Lower leg skin (tissue), 3 donors: ENCODE data around the gene RBM45.

ENCODE experiments used
- POLR2A ChIP-seq, 2 donors: fragments of 450-650 bp; IDR thresholded peaks; one replicate each; pipeline ENCODE4 v1.6.1; 2016 to 2017; ENCODE audit warnings: antibody characterized with exemption in 2 of 2, mild to moderate bottlenecking in 1 of 2, moderate library complexity in 1 of 2
- TF ChIP-seq, protein P1 (sequence below), 3 donors: fragments of 450-650 bp; IDR thresholded peaks; one replicate each; pipeline ENCODE4 v1.5.1; 2016; ENCODE audit warnings: antibody characterized with exemption in 3 of 3, mild to moderate bottlenecking in 3 of 3, moderate library complexity in 2 of 3

DNA sequence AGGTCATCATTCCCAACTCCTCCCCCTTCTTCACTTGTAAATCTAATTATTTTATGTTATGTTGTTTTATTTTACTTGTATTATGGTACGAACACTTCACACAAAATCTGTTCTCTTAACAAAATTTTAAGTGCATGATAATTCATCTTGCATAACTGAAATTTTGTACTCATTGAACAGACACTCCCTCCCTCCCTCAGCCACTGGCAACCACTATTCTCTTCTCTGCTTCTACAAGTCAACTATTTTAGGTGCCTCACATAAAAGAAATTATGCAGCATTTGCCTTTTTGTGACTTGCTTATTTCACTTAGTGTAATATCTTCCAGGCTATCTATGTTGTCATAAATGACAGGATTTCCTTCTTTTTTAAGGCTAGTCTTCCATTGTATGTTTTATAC lies 51.7 kb downstream of the RBM45 start:
- TF ChIP-seq POLR2A (IDR thresholded peaks at IDR 0.05) = no peak
- TF ChIP-seq, protein P1, sequence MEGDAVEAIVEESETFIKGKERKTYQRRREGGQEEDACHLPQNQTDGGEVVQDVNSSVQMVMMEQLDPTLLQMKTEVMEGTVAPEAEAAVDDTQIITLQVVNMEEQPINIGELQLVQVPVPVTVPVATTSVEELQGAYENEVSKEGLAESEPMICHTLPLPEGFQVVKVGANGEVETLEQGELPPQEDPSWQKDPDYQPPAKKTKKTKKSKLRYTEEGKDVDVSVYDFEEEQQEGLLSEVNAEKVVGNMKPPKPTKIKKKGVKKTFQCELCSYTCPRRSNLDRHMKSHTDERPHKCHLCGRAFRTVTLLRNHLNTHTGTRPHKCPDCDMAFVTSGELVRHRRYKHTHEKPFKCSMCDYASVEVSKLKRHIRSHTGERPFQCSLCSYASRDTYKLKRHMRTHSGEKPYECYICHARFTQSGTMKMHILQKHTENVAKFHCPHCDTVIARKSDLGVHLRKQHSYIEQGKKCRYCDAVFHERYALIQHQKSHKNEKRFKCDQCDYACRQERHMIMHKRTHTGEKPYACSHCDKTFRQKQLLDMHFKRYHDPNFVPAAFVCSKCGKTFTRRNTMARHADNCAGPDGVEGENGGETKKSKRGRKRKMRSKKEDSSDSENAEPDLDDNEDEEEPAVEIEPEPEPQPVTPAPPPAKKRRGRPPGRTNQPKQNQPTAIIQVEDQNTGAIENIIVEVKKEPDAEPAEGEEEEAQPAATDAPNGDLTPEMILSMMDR (IDR thresholded peaks at IDR 0.05) = no peak
